Stimulated activated naive CD8-positive, alpha-beta T cell treated with anti-CD3 and anti-CD28 coated beads, Interleukin-15, amount 100 ng/mL, for 72 hours (primary cell): ENCODE measurements around the gene DUS2.
"Not testable (repeated sequence)": the region's sequence is repeated elsewhere in the genome, so short reads cannot be mapped to it uniquely, and the experiment has no call there.

Experiments used
- ATAC-seq: fragments of 150-1000 bp; cut with Tn5 transposase; 2 replicates; pipeline ENCODE4 v1.10.0; 2021; ENCODE audit warnings: mild to moderate bottlenecking, moderate library complexity
- DNase-seq, 2 donors: peaks; one replicate each; pipeline ENCODE4 v3.0.0; 2021 to 2022
- H3K27ac Mint-ChIP-seq, 2 donors: one replicate each; pipeline ENCODE4 v1.8.0; 2022; ENCODE audit warnings: mild to moderate bottlenecking in 2 of 2, mixed read lengths in 2 of 2, moderate library complexity in 2 of 2
- H3K27me3 Mint-ChIP-seq: one replicate; pipeline ENCODE4 v1.8.0; 2022; ENCODE audit warnings: mixed read lengths
- H3K4me1 Mint-ChIP-seq: one replicate; pipeline ENCODE4 v1.8.0; 2022; ENCODE audit warnings: mild to moderate bottlenecking, mixed read lengths
- H3K4me3 Mint-ChIP-seq, 2 donors: one replicate each; pipeline ENCODE4 v1.8.0; 2022; ENCODE audit warnings: mild to moderate bottlenecking in 2 of 2, mixed read lengths in 2 of 2, moderate library complexity in 1 of 2
- H3K9me3 Mint-ChIP-seq, 2 donors: one replicate each; pipeline ENCODE4 v1.8.0; 2022; ENCODE audit warnings: mixed read lengths in 2 of 2

DUS2 gene

DNA sequence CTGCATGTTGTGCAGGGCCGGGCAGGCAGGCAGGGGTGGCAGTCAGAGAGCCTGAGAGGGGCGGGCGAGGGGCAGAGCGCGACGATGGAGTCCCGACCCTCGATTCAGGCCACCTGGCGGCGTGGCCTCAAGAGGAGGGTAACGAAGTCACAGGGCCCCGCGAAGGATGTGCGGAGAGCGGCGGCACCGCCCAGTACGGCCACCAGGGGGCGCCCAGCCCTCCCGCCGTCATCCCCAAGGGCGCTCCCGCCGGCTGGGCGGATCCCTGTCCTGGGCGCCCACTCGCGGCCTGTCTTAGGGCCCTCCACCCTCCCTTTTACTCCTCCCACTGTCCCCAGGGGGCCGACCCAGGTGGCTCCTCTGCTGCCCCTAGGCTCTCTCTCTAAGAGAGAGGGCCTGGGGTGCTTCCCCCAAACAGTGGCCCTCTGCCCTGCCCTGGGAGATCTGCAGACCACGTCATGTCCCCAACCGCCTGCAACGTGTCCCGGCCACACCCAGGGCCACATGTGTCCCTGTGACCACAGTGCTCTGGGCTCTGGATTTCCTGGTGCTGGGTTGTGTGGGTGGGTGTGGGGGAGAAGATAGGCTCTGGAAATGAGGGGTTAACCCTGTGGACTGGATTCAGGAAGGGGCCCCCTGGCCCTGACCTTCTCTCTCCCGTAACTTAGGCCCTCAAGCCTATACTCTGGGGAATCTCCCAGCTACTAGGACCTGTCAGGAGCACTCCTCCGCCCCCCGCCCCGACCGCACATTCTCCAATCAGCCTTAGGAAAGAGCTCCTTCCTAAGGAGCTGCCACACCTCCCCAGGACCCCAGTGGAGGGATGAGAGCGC lies 29.7 kb upstream of the DUS2 start:
- DNase-seq (peak; percentile 88 to 90), ATAC-seq (peak; percentile 87)
- Mint-ChIP-seq H3K27ac (peak overlapping the region; percentile 97), H3K4me1 (peaks cover 54% of the 10 kb centered on the region), H3K4me3 (peak overlapping the region; percentile 89 to 93), H3K9me3 (no peaks in the 10 kb centered on the region), H3K27me3 (no peaks in the 10 kb centered on the region)

DNA sequence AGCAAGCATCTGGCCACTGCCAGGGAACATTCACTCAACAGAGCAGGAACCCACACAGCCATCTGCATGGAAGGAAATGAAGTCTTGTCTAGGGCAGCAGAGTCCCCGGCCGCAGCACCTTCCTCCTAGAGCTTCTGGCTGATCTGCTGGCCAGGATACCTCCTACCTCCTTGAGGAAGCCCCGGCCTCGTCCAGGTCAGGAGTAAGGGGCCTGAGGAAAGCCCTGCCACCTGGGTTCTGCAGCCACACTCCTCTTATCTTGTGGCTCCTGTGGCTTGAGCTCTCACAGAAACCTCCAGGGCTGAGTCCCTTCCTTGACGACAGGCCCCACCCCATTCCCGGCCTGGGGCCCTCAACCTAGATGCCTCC lies 29.1 kb upstream of the DUS2 start:
- not testable (repeated sequence) for DNase-seq, H3K9me3 Mint-ChIP-seq, H3K27me3 Mint-ChIP-seq
- peak overlapping the region; percentile 89 to 93 for H3K4me3 Mint-ChIP-seq
- peaks cover 57% of the 10 kb centered on the region for H3K4me1 Mint-ChIP-seq
- peak; percentile 40 for ATAC-seq
- peak overlapping the region; percentile 97 for H3K27ac Mint-ChIP-seq

DNA sequence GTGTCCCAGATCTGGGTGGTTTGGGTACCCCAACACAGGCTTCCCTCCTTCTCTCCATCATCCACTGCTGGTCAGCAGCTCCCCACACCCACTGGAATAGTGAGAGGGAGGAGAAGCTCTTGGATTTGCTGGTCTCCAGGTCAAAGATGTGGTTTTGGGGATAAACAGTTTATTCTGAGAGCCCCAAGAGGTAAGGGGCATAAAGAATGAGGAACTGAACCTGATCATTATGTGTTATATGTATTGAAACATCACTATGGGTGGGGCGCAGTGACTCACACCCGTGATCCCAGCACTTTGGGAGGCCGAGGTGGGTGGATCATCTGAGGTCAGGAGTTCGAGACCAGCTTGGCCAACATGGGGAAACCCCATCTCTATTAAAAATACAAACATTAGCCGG lies 27.7 kb upstream of the DUS2 start:
- H3K9me3 Mint-ChIP-seq = no peaks in the 10 kb centered on the region
- DNase-seq (peak in 1 of 2 donors; percentile 49), ATAC-seq (no peak)
- H3K27me3 Mint-ChIP-seq = no peaks in the 10 kb centered on the region
- peak overlapping the region; percentile 38 to 45 for H3K4me3 Mint-ChIP-seq
- H3K4me1 Mint-ChIP-seq = peaks cover 71% of the 10 kb centered on the region
- H3K27ac Mint-ChIP-seq = peak overlapping the region; percentile 69 to 91

DNA sequence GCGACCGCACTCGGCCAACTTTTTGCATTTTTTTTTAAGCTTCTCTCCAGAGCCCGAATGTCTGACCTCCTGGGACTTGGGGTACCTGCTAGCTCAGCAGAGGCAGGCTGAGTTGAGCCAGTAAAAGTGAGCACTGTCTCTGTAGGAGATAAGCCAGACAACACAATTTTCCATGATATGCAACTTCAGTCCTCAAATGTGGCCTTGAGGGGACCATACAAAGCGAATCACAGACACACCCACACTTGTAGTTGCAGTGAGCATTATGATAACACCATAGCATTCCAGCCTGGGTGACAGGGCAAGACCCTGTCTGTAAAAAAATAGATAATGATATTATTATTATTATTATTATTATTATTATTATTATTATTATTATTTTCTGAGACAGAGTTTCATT lies 26.4 kb upstream of the DUS2 start:
- Mint-ChIP-seq H3K4me3 (no peak overlapping the region), H3K4me1 (peaks cover 80% of the 10 kb centered on the region), H3K27me3 (no peaks in the 10 kb centered on the region), H3K9me3 (no peaks in the 10 kb centered on the region), H3K27ac (no peak overlapping the region)
- no peak for DNase-seq
- ATAC-seq = no peak

DNA sequence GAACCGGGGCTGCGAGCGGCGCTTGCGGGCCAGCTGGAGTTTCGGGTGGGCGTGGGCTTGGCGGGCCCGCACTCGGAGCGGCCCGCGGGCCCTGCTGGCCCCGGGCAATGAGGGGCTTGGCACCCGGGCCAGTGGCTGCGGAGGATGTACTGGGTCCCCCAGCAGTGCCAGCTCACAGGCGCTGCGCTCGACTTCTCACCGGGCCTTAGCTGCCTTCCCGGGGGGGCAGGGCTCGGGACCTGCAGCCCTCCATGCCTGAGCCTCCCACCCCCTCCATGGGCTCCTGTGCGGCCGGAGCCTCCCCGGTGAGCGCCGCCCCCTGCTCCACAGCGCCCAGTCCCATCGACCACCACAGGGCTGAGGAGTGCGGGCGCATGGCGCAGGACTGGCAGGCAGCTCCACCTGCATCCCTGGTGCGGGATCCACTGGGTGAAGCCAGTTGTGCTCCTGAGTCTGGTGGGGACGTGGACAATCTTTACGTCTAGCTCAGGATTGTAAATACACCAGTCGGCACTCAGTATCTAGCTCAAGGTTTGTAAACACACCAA lies 24.8 kb upstream of the DUS2 start:
- ATAC-seq, H3K9me3 Mint-ChIP-seq, H3K27me3 Mint-ChIP-seq, H3K27ac Mint-ChIP-seq, DNase-seq: not testable (repeated sequence)
- Mint-ChIP-seq H3K4me1 (peaks cover 70% of the 10 kb centered on the region), H3K4me3 (peak overlapping the region; percentile 79)

DNA sequence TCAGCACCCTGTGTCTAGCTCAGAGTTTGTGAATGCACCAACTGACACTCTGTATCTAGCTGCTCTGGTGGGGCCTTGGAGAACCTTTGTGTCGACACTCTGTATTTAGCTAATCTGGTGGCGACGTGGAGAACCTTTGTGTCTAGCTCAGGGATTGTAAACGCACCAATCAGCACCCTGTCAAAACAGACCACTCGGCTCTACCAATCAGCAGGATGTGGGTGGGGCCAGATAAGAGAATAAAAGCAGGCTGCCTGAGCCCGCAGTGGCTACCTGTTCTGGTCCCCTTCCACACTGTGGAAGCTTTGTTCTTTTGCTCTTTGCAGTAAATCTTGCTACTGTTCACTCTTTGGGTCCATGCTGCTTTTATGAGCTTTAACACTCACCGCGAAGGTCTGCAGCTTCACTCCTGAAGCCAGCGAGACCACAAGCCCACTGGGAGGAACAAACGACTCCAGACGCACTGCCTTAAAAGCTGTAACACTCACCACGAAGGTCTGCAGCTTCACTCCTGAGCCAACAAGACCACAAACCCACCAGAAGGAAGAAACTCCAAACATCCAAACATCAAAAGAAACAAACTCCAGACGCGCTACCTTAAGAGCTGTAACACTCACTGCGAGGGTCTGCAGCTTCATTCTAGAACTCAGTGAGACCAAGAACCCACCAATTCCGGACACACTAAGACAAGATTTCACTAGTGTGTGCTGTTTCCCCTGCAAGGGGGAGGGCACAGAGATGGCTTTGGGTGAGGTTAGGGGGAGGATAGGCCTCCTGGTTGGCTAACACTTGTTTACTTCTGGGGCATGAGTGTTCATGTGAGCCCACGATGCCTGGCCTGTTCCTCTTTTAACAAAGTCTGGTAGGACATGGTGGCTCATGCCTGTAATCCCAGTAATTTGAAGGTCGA lies 24.1 kb upstream of the DUS2 start, which contains the start of gene DPEP2:
Gene DPEP2 (minus strand): TSS at position 706 of the 910 bp plus-strand sequence. CDS start 6,272 bp downstream, outside the sequence.
- H3K4me1 Mint-ChIP-seq = peaks cover 63% of the 10 kb centered on the region
- peak within 1 kb of the TSS; percentile 37 to 83 for H3K27ac Mint-ChIP-seq
- not testable (repeated sequence) for H3K27me3 Mint-ChIP-seq, H3K9me3 Mint-ChIP-seq
- peak; percentile 67 to 75 for DNase-seq
- peak; percentile 93 for ATAC-seq
- peak within 1 kb of the TSS; percentile 79 for H3K4me3 Mint-ChIP-seq

DNA sequence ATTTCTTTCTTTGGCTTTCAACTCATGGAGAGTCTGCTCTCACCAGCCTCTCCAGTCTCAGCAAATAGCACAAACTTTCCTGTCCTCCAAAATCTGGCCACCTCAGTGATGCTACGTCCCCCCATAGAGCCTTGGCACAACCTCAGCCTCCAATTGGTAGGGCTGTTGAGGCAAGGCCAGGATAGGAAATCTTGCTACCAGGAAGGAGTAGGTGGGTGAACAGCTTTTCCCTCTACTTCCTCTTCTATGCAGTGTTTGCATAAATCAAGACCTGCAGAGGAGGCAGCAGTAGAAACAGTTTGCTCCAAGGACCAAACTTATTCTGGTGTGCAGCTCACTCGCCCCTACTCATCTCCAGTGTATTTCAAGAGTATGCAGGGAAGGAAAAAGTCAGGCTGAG lies 23.1 kb upstream of the DUS2 start:
- Mint-ChIP-seq H3K9me3 (no peaks in the 10 kb centered on the region), H3K27ac (peak overlapping the region; percentile 37 to 67), H3K4me3 (peak overlapping the region; percentile 79), H3K27me3 (no peaks in the 10 kb centered on the region), H3K4me1 (peaks cover 59% of the 10 kb centered on the region)
- ATAC-seq = no peak
- DNase-seq = no peak

DNA sequence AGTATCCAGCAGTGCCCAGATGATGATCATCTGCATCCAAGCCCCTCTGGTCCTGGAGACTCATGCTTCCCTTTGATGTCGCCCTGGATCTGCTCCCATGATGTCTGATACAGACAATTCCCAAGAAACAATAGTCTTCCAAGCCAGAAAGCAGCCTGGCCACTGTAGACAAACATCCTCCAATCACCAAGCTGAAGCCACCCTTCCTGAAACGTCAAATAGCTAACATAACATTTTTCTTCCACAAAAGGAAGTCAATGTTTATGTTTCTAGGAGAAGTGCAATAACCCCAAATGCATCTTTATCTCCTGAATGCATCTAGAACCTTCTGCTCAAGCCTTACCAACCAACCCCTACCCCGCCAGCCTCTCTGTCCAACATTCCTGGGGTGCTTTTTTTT lies 22.6 kb upstream of the DUS2 start:
- peaks cover 59% of the 10 kb centered on the region for H3K4me1 Mint-ChIP-seq

DNA sequence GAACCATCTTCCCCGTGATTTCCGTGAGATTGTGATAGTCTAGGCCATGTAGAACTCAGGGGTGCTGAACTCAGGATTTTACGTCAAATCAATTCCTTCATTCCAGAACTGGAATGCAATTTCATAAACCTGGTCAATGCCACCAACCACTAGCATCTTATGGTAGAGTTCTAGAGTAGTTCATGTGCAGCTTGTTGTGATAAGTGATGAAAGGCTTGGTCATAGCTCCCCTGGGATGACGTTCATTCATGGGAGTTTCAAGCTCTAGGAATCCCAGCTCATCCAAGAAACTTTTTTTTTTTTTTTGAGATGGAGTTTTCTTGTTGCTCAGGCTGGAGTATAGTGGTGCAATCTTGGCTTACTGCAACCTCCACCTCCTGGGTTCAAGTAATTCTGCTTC lies 20.1 kb upstream of the DUS2 start:
- H3K27ac Mint-ChIP-seq = peak overlapping the region in 1 of 2 donors; percentile 3
- H3K4me3 Mint-ChIP-seq = no peak overlapping the region
- peaks cover 48% of the 10 kb centered on the region for H3K4me1 Mint-ChIP-seq
- H3K9me3 Mint-ChIP-seq = no peaks in the 10 kb centered on the region
- ATAC-seq (no peak), DNase-seq (no peak)
- H3K27me3 Mint-ChIP-seq = no peaks in the 10 kb centered on the region

More for the DNA sequence above, 22.6 kb upstream of the DUS2 start:
- Mint-ChIP-seq H3K9me3 (no peaks in the 10 kb centered on the region), H3K4me3 (peak overlapping the region; percentile 37 to 79), H3K27me3 (no peaks in the 10 kb centered on the region), H3K27ac (no peak overlapping the region)
- DNase-seq = no peak
- ATAC-seq = no peak

DNA sequence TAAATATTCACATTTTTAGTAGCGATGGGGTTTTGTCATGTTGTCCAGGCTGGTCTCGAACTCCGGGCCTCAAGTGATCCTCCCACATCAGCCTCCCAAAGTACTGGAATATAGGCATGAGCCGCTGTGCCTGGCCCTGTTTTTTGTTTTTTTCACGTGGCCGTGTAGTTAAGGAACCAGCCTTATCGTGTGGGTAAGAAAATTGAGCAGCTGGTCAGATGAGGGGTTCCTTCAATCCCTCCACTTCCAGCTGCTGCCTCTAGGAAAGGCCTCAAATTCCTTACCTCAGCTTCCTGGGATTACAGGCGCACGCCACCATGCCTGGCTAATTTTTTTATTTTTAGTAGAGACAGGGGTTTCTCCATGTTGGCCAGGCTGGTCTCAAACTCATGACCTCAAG lies 17.9 kb upstream of the DUS2 start:
- peaks cover 33% of the 10 kb centered on the region for H3K4me1 Mint-ChIP-seq
- H3K4me3 Mint-ChIP-seq = no peak overlapping the region
- peak overlapping the region; percentile 50 to 95 for H3K27ac Mint-ChIP-seq
- H3K9me3 Mint-ChIP-seq = no peaks in the 10 kb centered on the region
- DNase-seq = no peak
- ATAC-seq = no peak
- H3K27me3 Mint-ChIP-seq = no peaks in the 10 kb centered on the region

DNA sequence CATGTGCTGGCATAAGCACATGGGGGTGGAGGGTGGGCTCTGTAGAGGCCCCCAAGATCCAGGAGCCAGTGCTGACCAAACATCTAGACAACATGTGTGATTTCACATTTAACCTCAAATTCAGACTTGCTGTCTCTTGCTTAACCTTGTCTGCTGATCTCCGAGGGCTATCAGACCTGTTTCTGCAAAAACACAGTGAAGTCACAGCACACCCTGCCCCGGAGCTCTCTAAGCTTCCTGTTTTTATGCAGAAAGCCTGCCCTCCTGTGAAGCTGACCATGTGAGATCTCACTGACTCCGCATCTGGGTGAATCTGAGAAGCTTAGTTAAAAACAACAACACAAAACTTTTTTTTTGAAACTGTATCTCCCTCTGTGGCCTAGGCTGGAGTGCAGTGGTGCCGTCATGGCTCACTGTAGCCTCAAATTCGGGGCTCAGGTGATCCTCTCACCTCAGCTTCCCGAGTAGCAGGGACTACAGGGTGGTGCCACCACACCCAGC lies 17.2 kb upstream of the DUS2 start:
- no peaks in the 10 kb centered on the region for H3K9me3 Mint-ChIP-seq
- no peaks in the 10 kb centered on the region for H3K27me3 Mint-ChIP-seq
- DNase-seq (no peak), ATAC-seq (peak; percentile 74)
- H3K4me3 Mint-ChIP-seq = peak overlapping the region in 1 of 2 donors; percentile 23
- H3K27ac Mint-ChIP-seq = peak overlapping the region; percentile 49 to 95
- H3K4me1 Mint-ChIP-seq = peaks cover 26% of the 10 kb centered on the region

DNA sequence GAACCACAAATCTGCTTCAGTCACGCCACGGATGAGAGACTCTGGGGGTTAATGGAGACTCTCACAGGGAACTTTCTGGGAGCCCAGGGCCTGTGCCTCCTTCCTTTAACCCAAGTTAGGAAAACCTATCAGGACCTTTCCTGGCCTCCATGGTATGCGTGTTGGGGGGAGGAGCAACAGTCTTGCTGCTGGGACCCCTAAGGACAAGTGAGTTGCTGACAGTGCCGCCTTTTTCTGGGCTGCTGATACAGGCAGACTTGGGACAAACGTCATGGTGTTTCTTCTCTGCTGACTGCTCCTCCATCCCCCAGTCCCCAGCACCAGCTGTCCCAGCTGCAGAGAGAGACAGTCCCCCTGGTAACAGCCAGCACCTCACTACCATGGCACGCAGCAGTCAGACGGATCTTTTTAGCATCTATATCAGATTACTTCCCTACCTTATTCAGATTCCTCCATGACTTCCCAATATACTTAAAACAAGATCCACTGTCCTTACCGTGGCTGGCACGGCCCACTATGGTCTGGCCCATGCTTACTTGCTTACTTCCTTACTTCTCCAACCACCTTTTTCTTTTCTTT lies 13.8 kb upstream of the DUS2 start:
- no peaks in the 10 kb centered on the region for H3K9me3 Mint-ChIP-seq

DNA sequence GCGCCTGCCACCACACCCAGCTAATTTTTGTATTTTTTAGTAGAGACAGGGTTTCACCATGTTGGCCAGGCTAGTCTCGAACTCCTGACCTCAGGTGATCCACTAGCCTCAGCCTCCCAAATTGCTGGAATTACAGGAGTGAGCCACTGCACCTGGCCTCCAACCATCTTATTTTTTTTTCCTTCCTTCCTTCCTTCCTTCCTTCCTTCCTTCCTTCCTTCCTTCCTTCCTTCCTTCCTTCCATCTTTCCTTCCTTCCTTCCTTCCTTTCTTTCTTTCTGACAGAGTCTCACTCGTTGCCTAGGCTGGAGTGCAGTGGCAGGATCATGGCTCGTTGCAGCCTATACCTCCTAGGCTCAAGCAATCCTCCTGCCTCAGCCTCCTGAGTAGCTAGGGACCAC lies 13.2 kb upstream of the DUS2 start:
- not testable (repeated sequence) for ATAC-seq, H3K4me3 Mint-ChIP-seq, H3K9me3 Mint-ChIP-seq, H3K27me3 Mint-ChIP-seq, DNase-seq, H3K27ac Mint-ChIP-seq
- peaks cover 30% of the 10 kb centered on the region for H3K4me1 Mint-ChIP-seq

More for the DNA sequence above, 13.8 kb upstream of the DUS2 start:
- DNase-seq (no peak), ATAC-seq (no peak)
- H3K27ac Mint-ChIP-seq = peak overlapping the region in 1 of 2 donors; percentile 30
- no peak overlapping the region for H3K4me3 Mint-ChIP-seq
- H3K4me1 Mint-ChIP-seq = peaks cover 32% of the 10 kb centered on the region
- H3K27me3 Mint-ChIP-seq = no peaks in the 10 kb centered on the region

DNA sequence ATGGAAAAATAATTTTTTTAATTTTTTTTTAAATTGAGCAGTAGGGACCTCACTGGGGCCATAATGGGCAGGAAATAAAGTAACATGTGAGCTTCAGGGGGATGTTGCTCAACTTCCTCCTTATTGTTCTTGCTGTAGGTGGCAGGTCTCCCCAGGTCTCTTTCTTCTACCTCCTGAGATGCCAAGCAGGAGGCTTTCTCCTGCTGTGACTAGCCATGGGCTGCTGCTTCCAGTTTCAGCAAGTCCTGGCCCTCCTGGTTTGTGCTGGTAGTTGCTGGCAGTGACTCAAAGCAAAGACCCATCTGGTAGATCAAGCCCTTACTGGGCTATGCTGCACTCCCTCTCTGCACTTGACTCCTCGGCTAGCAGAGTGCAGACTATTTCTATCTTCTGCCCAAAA lies 9.6 kb upstream of the DUS2 start:
- H3K27me3 Mint-ChIP-seq = no peaks in the 10 kb centered on the region
- DNase-seq = no peak
- H3K4me1 Mint-ChIP-seq = peaks cover 18% of the 10 kb centered on the region
- H3K9me3 Mint-ChIP-seq = no peaks in the 10 kb centered on the region
- ATAC-seq = peak; percentile 15
- peak overlapping the region in 1 of 2 donors; percentile 81 for H3K27ac Mint-ChIP-seq
- H3K4me3 Mint-ChIP-seq = no peak overlapping the region

DNA sequence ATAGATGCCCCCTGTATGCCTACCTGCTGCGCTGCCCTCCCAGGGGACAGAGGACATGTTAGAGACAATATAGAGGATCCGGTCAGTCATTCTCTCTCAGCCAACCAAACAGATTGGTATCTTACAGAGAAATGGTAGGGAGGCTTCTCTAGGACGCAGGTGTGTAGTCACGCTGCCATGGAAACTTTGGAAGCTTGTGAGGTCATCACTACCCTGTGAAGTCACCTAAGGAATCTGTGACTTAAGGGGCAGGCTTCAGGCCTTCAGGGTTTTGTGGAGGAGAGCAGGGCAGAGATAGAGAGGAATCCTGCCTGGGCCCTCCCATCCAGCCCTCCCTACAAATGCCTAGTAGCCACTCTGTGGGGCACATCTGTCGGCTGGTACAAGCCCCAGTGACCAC lies 7.4 kb upstream of the DUS2 start, which contains the start of gene DPEP2NB:
Gene DPEP2NB (minus strand): TSS at position 231 of the 400 bp plus-strand sequence. CDS start 141 bp downstream, at position 90.
- Mint-ChIP-seq H3K27ac (no peak within 1 kb of the TSS), H3K4me3 (no peak within 1 kb of the TSS)
- ATAC-seq = no peak

More for the DNA sequence above, 7.4 kb upstream of the DUS2 start, which contains the start of gene DPEP2NB:
- peaks cover 18% of the 10 kb centered on the region for H3K4me1 Mint-ChIP-seq
- H3K9me3 Mint-ChIP-seq = no peaks in the 10 kb centered on the region
- H3K27me3 Mint-ChIP-seq = no peaks in the 10 kb centered on the region
- DNase-seq = no peak
